ENCODE data around the gene COL18A1.
"Not testable (repeated sequence)": the region's sequence is repeated elsewhere in the genome, so short reads cannot be mapped to it uniquely, and the experiment has no call there.

COL18A1 gene

DNA sequence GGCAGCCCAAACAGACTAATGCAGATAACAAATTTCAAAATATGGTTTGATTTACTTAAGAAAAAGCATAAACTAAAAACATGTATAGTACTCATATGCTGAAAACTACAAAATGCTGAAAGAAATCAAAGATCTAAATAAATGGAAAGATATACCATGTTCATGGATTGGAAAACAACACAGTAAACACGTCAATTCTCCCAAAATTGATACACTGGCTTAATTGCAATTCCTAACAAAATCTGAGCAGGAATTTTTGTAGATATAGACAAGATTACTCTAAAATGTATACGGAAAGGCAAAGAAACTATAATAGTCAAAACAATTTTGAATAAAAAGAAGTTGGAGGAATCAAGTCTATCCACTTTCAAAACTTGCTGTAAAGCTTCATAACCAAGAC is 116.3 kb downstream of the COL18A1 start:
- no peak for DNase-seq (ENCODE audit: insufficient read length, low spot score)
- no peak for FAIRE-seq
- TF ChIP-seq, protein P1, sequence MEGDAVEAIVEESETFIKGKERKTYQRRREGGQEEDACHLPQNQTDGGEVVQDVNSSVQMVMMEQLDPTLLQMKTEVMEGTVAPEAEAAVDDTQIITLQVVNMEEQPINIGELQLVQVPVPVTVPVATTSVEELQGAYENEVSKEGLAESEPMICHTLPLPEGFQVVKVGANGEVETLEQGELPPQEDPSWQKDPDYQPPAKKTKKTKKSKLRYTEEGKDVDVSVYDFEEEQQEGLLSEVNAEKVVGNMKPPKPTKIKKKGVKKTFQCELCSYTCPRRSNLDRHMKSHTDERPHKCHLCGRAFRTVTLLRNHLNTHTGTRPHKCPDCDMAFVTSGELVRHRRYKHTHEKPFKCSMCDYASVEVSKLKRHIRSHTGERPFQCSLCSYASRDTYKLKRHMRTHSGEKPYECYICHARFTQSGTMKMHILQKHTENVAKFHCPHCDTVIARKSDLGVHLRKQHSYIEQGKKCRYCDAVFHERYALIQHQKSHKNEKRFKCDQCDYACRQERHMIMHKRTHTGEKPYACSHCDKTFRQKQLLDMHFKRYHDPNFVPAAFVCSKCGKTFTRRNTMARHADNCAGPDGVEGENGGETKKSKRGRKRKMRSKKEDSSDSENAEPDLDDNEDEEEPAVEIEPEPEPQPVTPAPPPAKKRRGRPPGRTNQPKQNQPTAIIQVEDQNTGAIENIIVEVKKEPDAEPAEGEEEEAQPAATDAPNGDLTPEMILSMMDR (IDR thresholded peaks at IDR 0.05; ENCODE audit: insufficient read depth, missing control alignments), result no peak

GRCh38 chr21:45522381-45522780 is 117.4 kb downstream of the COL18A1 start:
- FAIRE-seq, result no peak
- TF ChIP-seq, protein P1 (IDR thresholded peaks at IDR 0.05; ENCODE audit: insufficient read depth, missing control alignments), result no peak
- DNase-seq (ENCODE audit: insufficient read length, low spot score), result no peak

- FAIRE-seq (no peak), DNase-seq (ENCODE audit: insufficient read length, low spot score) (no peak)
- TF ChIP-seq, protein P1 (IDR thresholded peaks at IDR 0.05; ENCODE audit: insufficient read depth, missing control alignments), result no peak
These were observed 118.0 kb downstream of the COL18A1 start for GRCh38 chr21:45522986-45523385.

DNA sequence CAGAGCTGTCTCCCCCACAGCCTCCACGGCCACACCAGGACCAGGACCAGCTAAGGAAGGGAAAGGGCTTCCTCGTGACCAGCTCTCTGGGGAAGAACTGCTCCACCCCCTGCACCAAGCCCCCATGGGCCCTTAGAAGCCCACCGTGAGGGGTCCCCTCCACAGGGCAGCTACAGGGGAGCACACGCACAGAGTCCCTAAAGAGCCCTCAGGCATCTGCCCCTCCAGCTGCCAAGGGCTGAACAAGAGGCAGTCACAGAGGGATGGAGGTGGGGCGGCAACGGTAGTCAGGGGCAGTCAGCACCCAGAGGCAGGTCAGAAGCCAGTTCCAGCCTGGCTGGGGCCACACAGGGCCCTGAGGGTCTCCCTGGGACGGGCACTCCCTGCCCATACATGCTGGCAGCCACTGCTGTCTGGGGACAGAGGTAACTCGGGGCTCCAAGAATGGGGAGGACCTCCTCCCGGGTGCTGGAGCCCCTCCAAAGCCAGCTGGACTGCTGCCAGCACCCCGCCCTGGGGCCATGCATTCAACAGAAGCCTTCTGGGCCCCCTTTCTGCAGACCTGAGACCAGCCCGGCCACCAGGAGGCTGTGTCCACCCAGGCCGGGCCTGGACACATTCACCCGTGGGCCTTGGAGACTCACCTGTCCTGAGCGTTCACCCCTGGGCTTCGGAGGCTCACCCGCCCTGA is 118.6 kb downstream of the COL18A1 start:
- DNase-seq (ENCODE audit: insufficient read length, low spot score) (no peak), FAIRE-seq (no peak)
- TF ChIP-seq, protein P1 (IDR thresholded peaks at IDR 0.05; ENCODE audit: insufficient read depth, missing control alignments), result no peak

- no peak for FAIRE-seq
- TF ChIP-seq, protein P1 (IDR thresholded peaks at IDR 0.05; ENCODE audit: insufficient read depth, missing control alignments), result no peak
- no peak for DNase-seq (ENCODE audit: insufficient read length, low spot score)
These were observed 119.8 kb downstream of the COL18A1 start for GRCh38 chr21:45524756-45525152.

GRCh38 chr21:45525153-45525909 is 120.4 kb downstream of the COL18A1 start:
- TF ChIP-seq, protein P1 (IDR thresholded peaks at IDR 0.05; ENCODE audit: insufficient read depth, missing control alignments), result no peak
- DNase-seq (ENCODE audit: insufficient read length, low spot score), result no peak
- no peak for FAIRE-seq

DNA sequence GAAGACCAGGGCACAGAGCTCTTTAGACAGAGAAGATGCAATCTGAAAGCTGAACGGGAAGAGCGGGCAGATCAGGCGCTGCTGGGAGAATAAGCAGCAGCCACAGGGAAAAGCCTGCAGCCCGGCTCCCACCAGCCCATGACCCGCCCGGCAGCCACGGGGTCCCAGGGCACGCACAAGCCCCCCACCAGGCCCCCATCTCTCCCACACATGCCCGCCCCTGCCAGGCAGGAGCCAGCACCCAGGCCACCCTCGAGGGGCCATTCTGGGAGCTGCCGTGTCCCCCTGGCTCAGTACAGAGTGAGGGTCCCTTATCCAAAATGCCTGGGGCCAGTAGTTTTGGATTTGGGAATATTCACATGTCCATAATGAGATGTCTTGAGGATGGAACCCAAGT is 120.9 kb downstream of the COL18A1 start:
- no peak for DNase-seq (ENCODE audit: insufficient read length, low spot score)

DNA sequence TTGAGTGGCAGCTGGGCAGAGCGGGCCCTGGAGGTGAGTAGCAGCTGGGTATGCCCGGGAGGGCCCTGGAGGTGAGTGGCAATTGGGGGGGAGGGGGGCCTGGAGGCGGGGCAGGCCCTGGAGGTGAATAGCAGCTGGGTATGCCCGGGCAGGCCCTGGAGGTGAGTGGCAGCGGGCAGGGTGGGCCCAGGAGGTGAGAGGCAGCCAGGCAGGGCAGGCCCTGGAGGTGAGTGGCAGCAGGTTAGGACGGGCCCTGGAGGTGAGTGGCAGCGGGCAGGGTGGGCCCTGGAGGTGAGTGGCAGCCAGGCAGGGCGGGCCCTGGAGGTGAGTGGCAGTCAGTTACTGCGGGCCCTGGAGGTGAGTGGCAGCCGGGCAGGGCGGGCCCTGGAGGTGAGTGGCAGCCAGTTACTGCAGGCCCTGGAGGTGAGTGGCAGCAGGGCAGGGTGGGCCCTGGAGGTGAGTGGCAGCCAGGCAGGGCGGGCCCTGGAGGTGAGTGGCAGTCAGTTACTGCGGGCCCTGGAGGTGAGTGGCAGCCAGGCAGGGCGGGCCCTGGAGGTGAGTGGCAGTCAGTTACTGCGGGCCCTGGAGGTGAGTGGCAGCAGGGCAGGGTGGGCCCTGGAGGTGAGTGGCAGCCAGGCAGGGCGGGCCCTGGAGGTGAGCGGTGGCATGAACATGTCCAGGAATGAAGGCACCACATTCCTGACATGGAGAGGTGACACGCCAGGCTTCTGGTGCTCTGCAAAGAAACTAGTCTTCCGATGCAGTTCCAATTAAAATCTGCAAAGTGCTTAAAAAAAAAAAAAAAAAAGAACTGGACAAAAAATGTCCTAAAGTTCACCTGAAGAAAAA is 122.4 kb downstream of the COL18A1 start:
- not testable (repeated sequence) for DNase-seq (ENCODE audit: insufficient read length, low spot score); FAIRE-seq

More for the DNA sequence above, 120.9 kb downstream of the COL18A1 start:
- TF ChIP-seq, protein P1 (IDR thresholded peaks at IDR 0.05; ENCODE audit: insufficient read depth, missing control alignments), result no peak
- FAIRE-seq, result no peak

All from D721Med (cell line).